Frontal cortex (tissue), 4 donors: ENCODE results near the gene GSS. TPM values are rescaled to one million over a fixed set of nuclear protein-coding genes. Genes with fewer than 3 reads are reported as not detected.

Experiments used
- DNase-seq, 2 donors: peaks; one replicate each; pipeline ENCODE4 v3.0.0; 2012; ENCODE audit warnings: low spot score in 2 of 2
- FAIRE-seq: peaks from 2 replicates; lab custom pipeline; 2012; peaks lifted over from hg19 to GRCh38; lab: Jason Lieb, UNC
- total RNA-seq: library from RNA; depleted of rRNA; stranded (reverse); fragments of >200 nt; gene quantifications from one replicate; pipeline ENCODE4 v1.2.3, GENCODE V29; 2014
- donor health status: control.
- donor health status: control.
- donor health status: control.

GSS gene
- total RNA-seq, 1 donor from 2014 or later: 29.3 TPM

- FAIRE-seq (no peak), DNase-seq (no peak)
These were observed 25.1 kb upstream of the GSS start for GRCh38 chr20:34980543-34981233.

GRCh38 chr20:34979366-34980153, 24.0 kb upstream of the GSS start:
- no peak for DNase-seq
- FAIRE-seq: no peak

- FAIRE-seq (no peak), DNase-seq (no peak)
These were observed 22.6 kb upstream of the GSS start for GRCh38 chr20:34978092-34978744.

- FAIRE-seq: no peak
- no peak for DNase-seq
These were observed 21.9 kb upstream of the GSS start for GRCh38 chr20:34977365-34978091.

GRCh38 chr20:34976286-34976685, 20.7 kb upstream of the GSS start:
- FAIRE-seq: no peak
- no peak for DNase-seq

GRCh38 chr20:34974246-34974645, 18.6 kb upstream of the GSS start:
- no peak for DNase-seq
- no peak for FAIRE-seq

GRCh38 chr20:34971561-34972235, 16.1 kb upstream of the GSS start:
- DNase-seq: no peak
- no peak for FAIRE-seq

GRCh38 chr20:34970846-34971560, 15.4 kb upstream of the GSS start:
- FAIRE-seq (no peak), DNase-seq (no peak)

GRCh38 chr20:34970193-34970840, 14.7 kb upstream of the GSS start:
- FAIRE-seq (no peak), DNase-seq (no peak)

- DNase-seq (no peak), FAIRE-seq (no peak)
These were observed 12.6 kb upstream of the GSS start for GRCh38 chr20:34968042-34968775.

GRCh38 chr20:34967421-34967820, 11.8 kb upstream of the GSS start:
- no peak for FAIRE-seq
- DNase-seq: no peak

- DNase-seq: no peak
- no peak for FAIRE-seq
These were observed 9.4 kb upstream of the GSS start for GRCh38 chr20:34965051-34965450.

- no peak for DNase-seq
- no peak for FAIRE-seq
These were observed 8.9 kb upstream of the GSS start for GRCh38 chr20:34964486-34964885.

- FAIRE-seq (no peak), DNase-seq (no peak)
These were observed 1.3 kb upstream of the GSS start for GRCh38 chr20:34956751-34957472.

- FAIRE-seq: no peak
These were observed 444 bp upstream of the GSS start for GRCh38 chr20:34956041-34956458.

GRCh38 chr20:34954904-34955230, 739 bp downstream of the GSS start:
- FAIRE-seq (no peak), DNase-seq (no peak)

More at GRCh38 chr20:34956041-34956458, 444 bp upstream of the GSS start:
- no peak for DNase-seq

- DNase-seq (no peak), FAIRE-seq (no peak)
These were observed 1.6 kb downstream of the GSS start for GRCh38 chr20:34953960-34954359.
